Activated naive CD4-positive, alpha-beta T cell (primary cell): Measurements from ENCODE around the gene CEP135.
A peak's percentile ranks its signal among the peaks of the same experiment; 100 is the strongest.
"Not testable (repeated sequence)": the region's sequence is repeated elsewhere in the genome, so short reads cannot be mapped to it uniquely, and the experiment has no call there.

Experiments used
- DNase-seq, 4 experiments: peaks; one replicate each; lab custom pipeline; 2025; lab: John Stamatoyannopoulos, UW

Gene CEP135

DNA sequence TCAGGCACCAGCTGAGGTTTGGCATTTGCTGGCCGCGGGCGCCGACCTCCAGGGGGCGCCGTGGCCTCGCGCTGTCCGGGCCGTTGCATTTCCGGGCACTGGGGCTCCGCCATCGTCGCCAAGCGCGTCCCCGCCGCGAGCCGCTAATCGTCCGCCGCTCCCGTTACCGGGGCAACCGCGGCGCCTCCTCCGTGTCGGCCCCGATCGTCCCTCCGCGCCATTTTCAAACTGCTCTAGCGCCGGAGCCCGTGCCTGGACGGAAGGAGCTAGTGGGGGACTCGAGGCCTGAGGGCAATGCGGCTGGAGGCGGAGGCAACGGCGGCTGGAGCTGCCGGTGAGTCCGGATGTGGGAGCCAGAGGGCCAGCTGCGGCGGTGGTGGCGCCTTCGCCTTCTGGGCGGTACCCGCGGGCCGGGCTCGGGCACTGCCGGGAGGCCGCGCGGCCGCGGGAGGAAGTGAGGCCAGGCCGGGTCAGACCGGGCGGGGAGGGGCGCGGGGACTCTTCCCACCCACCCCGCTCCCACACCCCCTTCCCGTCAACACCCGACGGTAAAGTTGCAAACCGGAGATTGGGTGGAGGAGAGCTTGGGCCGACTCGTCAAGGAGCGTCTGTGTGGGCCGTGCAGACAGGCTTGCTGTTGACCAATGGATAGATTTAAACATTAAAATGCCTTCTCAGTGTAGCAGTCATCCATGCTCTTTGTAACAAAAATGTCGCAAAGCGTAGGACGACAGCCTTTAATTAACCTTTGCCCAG is at the start of gene CEP135:
Gene CEP135, plus strand, starts transcription at position 220 of the 756 bp plus-strand sequence. CDS start 3,186 bp downstream, outside the sequence.
- peak; percentile 80 to 89 (median 84) for DNase-seq

DNA sequence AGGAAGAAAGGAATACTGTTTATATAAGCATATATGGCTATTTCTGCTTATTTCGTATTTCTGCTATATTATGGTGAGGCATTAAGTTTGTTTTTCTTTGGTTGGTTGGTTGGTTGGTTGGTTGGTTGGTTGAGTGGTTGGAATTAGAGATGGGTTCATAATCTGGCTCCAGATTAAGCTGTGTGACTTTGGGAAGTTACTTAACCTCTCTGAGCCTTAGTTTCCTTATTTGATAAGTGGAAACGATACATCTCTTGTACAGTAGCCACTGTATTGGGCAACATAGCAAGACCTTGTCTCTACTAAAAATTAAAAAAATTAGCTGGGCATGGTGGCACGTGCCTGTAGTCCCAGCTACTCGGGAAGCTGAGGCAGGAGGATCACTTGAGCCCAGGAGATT is 46.1 kb upstream of the CEP135 start:
- no peak for DNase-seq

DNA sequence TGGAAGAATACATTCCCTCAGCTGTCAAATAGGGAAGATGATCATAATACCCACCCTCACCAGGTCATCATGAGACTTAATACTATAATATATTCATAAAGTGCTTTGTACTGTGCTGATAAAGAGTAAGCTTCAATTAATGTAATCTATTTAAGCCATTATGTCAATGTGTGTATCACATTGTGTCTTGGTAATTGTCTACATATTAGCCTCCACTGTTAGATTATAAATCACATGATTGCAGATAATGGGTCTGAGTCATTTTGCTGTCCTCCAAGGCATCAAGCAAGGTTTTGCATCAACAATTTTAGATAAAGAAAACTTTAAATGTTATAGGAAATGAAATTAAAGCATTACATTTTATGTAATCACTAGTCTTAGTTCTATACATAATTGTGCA is 45.2 kb upstream of the CEP135 start:
- no peak for DNase-seq

DNA sequence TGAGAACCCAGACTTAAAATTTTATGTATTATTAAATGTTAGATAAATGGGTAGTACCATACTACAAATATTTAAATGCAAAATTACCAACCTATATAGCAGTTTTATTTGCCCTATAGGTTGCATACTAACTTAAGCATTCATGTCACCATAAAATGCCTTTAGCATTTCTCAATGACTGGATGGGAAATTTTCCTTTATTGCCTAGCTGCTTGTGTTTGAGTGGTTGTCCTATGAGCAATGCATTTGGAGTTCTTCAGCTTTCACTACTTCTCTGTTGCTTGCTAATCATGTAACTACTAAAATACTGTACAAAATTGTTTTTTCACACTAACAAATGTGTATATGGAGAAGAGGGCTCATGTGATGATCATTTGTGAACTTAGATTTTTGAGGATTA is 44.2 kb upstream of the CEP135 start:
- no peak for DNase-seq

DNA sequence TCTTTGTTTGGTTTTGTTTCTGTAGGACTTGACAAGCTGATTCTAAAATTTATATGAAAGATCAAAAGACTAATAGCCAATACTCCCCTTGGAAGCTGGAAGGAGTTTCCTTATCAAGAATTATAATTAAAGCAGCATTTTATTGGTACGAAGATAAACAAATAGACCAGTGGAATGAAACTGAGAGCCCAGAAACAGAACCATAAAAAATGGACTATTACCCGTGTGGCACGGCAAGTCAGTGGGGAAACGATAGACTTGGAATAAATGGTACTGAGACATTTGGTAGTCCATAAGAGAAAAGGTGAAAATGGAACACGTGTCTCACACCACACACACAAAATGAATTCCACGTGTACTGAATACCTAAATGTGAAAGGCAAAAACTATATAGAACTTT is 42.4 kb upstream of the CEP135 start:
- no peak for DNase-seq

- no peak for DNase-seq
Observed at GRCh38 chr4:55906989-55907388, 41.8 kb upstream of the CEP135 start.

DNA sequence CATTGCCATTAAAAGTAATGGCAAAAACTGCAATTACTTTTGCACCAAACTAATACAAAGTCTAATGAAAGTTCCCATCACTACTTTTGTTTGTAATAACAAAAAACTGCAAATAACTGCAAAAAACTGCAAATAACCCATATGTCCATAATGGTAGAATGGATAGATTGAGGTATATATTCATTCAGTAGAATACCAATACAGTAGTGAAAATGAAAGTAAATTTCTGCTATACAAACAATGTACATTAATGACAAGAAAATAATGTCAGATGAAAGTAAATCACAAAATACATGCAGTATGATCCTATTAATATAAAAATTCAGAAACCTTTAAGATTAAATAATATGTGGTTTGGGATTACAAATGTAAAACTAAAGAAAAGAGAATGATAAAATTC is 41.3 kb upstream of the CEP135 start:
- DNase-seq, result no peak

- DNase-seq, result no peak
Observed at GRCh38 chr4:55910140-55910539, 38.6 kb upstream of the CEP135 start.

GRCh38 chr4:55912249-55912648 is 36.5 kb upstream of the CEP135 start:
- DNase-seq, result no peak

DNA sequence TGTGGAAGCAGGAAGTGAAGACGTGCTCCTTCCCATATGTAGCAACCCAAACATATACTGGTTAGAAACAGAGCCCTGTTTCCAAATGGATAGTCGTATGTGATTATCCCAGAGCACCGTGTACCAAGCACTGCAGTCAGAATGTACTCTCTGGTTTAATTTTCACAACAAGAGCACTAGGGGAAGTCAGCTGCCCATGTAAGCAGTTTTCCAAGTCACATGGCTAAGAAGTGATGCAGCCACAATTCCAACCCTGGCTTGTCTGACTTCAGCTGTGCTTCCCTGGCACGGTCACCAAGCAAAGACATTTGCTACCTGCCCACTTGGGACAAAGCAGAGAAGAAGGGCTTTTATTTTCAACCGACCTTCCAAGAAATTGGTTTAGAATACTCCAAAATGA is 28.2 kb upstream of the CEP135 start:
- no peak for DNase-seq

DNA sequence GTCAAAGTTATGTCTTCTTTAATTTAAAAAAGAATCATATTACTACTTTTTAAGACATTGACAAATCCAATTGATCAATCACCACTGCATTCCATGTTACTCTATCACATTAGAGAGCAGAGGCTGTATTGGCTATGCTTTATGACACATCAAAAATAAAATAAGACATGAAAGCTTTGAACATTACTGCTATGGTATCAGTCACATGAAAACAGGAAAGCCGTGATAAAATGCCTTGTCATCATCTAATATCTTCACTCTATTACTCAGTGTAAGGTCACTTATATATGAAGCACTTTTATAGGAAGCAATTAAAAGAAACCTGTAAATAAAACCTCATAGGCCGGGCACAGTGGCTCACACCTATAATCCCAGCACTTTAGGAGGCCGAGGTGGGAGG is 27.7 kb upstream of the CEP135 start:
- DNase-seq, result no peak

- no peak for DNase-seq
Observed at GRCh38 chr4:55925241-55925640, 23.5 kb upstream of the CEP135 start.

DNA sequence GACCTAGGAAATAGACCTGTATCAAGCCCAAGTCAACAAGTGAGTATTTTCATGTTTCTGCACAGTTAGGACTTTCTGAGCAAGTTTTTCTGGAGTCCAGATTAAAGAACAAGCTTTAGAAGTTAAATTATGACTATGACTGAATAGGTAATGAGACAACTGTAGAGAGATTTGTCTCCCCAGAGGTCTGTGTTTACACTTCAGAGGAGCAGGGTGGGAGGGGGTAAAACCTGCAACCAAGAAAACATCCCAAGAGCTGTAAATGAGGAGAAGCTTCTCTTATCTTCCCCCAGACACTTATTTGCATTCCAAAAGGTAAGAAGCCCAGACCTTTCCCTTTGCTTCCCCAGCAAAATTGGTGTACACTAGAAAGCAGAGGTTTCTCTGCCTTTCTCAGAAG is 22.1 kb upstream of the CEP135 start:
- DNase-seq, result no peak

DNA sequence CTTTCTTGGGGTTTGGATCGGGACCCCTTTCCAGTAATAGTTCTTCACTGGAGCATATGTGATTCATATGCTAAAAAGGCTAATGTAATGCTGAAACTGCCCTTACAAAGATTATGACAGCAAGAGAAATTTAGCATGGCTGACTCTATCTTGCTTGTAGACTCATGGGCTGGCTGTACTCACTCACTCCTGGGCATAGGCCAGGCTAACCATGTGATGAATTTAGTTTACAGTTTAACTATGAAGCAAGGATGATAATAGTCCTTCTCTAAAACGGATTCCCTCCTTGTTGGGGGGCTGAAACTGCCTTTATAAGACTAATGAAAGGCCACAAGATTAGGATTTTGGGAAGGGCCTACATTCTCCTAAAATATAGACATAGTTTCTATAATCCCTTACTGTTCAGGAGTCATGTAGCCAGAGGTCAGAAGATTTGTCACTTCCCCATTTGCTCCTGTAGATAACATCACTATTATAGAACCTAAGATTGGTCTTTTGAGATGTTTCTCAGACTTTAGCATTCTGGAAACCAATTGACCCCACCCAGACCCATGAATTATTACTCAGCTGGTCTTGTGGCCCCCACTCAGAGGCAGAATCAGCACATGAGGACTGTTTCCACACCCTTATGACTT is 20.8 kb upstream of the CEP135 start:
- no peak for DNase-seq

DNA sequence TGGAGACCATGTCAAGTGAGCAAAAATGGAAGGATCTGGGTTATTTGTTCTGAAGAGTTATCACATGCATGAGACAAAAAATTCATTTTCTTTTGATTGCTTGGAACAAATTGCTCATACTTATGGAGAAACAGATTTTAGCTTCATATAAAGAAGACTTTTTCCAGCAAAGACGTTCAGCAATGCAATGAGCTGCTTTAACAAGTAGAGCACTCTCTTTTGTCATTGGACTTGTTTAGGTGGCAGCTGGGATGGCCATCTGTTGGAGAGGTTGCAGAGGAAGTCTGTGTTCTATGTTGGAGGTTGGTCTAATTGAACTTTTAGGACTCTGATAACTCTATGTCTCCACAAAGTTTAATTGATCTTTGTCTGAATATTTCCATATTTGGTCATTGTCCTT is 19.9 kb upstream of the CEP135 start:
- DNase-seq, result no peak

DNA sequence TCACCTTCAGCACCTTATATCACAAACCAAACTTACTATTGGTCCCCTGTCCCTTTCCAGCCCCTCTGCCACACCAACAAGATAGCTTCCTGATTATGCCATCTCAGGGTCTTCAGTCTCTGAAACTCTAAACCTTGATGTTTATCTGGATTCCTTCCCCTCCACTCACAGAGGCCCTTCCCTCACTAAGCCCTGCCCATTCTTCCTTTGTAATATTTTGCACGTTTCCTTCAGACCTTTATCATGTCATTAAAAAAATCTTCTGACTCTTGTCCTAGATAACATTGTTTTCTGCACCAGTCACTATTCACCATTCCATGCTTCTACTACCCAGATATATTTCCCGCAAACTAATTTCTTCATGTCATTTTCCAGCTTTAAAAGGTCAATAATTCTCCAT is 17.7 kb upstream of the CEP135 start:
- DNase-seq, result no peak

- no peak for DNase-seq
Observed at GRCh38 chr4:55931833-55932232, 16.9 kb upstream of the CEP135 start.

GRCh38 chr4:55932511-55932910 is 16.2 kb upstream of the CEP135 start:
- no peak for DNase-seq

GRCh38 chr4:55933611-55934010 is 15.1 kb upstream of the CEP135 start:
- DNase-seq, result no peak

GRCh38 chr4:55935907-55936306 is 12.8 kb upstream of the CEP135 start:
- DNase-seq, result not testable (repeated sequence)

DNA sequence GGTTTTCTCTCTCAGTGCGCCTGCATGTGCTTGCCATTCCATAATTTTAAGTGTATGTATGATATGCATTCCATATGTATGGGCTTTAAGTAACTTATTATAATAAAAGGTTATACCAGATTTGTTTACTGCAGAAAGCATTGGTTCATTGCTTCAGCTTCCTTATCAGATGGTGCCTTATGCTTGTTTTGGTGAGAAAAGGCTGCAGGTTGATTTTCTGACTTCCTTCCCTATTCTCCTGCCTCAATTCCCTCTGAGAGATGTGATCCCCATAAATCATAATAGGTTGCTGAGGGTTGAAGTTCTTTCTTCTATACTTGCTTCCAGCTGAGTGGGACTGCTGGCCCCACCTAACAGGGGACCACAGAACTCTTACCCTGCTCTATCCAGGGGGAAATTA is 10.3 kb upstream of the CEP135 start:
- DNase-seq, result no peak

DNA sequence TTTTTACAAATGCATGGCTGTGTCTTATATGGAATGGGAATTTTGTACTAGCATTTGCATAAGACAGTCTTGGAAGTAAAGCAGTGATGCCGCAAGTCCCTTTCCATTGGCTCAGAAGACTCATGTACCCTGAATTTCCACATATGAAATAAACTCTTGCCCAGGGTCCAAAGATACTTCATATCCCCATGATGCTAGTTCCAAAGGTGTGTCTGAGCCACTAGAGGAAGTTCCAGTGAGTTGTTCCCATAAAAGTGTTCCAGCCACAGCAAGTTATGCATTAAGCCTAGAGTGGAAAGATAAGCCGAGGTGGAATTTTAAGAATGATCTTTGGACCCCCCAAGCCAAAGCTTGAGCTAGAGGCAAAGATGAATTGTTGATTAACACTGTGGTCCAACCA is 9.3 kb upstream of the CEP135 start:
- DNase-seq, result no peak

DNA sequence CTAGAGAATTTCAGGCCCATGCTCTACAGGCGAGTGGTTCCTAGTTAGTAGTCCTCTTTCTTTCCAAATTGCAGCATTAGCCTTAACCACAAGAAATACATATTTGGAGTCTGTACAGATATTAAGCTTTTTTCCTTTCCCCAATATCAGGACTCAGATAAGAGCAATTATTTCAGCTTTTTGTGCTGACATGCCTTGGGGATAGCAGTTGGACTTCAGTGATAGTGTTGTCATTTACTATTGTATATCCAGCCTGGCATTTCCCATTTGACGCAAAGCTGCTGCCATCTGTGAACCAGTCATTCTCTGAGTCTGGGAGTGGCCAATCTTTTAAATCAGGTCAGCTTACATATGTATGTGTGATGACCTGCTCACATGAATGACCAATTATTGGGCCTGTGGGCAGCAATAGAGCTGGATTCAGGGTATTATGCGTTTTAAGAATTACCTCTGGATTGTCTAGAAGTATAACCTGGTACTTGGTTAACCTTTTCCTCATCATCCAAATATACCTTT is 6.8 kb upstream of the CEP135 start:
- no peak for DNase-seq
